HS-5 (cell line): ENCODE results near the gene PARN.
"Not testable (repeated sequence)": the region's sequence is repeated elsewhere in the genome, so short reads cannot be mapped to it uniquely, and the experiment has no call there.

Experiments used
- DNase-seq: peaks from one replicate; pipeline ENCODE4 v3.0.0-alpha.2; 2012; ENCODE audit warnings: low read depth

Gene PARN

GRCh38 chr16:14400978-14401710 lies 228.9 kb downstream of the PARN start:
- not testable (repeated sequence) for DNase-seq

DNA sequence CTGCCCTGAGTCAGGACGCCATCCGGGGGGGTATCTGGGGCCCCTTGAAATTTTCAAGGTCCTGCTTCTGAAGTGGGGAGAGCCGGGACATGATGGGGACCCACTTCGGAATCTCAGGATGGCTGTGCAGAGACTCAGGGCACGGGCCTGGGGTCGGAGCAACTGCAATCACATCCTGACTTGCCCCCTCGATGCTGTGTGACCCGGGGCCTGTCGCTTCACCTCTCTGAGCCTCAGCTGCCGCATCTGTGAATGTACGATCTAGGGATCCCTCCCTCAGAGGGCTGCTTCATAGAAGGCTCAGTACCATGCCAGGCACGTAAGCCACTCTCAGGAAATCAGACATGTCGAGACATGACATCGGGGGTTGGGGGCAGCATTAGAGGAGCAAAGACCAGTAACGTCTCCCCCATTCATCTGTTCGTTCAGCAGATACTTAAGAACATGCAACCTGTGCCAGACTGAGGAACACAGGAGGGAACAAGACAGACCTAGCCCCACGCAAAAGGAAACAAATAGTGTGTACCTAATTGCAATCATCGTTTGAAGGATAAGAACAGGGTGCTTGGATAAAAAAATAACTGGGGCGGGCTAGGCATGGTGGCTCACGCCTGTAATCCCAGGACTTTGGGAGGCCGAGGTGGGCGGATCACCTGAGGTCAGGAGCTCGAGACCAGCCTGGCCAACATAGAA lies 229.6 kb downstream of the PARN start:
- no peak for DNase-seq

GRCh38 chr16:14399378-14400284 lies 230.4 kb downstream of the PARN start:
- no peak for DNase-seq

DNA sequence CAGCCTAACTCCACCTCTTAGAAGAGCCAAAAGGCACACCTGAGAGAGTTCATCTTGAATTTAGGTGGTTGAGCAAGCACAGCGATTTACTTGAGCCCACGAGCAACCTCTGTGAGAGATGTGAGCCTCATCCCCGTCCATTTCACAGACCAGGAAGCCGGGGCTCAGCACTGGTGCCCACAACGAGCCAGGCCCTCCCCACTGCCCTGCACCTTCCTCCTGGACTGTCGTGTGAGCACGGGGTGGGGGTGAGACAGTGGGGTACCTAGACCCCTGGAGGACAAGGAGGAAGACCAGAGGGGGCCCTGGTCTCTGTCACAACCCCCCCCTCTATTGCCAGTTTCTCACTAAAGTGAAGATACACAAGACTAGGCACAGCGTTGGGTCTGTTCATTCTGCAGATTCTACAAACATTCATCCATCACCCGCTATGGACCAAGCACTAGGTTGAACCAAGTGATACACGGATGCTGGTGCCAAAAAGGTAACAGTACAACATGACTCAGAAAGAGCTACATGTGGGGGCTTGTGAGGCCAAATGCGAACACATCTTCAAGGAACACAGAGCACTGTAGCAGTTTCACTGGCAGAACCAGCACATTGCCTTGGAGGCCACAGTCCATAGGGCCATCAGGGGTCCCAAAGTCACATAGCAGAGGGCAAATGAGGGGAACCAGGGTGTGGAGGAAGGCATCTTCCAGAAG lies 231.9 kb downstream of the PARN start:
- DNase-seq = no peak

- DNase-seq = not testable (repeated sequence)
Observed at GRCh38 chr16:14395710-14396304, 234.3 kb downstream of the PARN start.

- no peak for DNase-seq
Observed at GRCh38 chr16:14394834-14395233, 235.2 kb downstream of the PARN start.

DNA sequence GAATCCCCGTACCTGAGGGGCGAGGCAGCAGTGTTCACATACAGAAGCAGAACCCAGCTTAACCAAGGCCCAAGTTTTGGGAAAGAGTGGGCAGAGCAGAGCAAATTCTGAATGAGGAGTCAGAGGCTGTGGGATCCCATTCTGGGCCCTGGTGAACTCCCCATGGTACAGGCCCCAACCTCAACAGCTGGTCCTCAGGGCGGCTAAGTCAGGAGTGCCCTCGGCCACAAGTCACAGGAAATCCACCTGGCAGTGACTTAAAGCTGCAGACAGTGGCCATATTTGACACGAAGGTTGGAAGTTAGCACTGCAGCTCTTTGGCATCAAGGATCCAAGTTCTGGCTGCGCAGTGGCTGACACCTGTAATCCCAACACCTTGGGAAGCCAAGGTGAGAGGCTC lies 237.1 kb downstream of the PARN start:
- DNase-seq = no peak

- DNase-seq = no peak
Observed at GRCh38 chr16:14389359-14389758, 240.7 kb downstream of the PARN start.

GRCh38 chr16:14388243-14388642 lies 241.8 kb downstream of the PARN start:
- no peak for DNase-seq

DNA sequence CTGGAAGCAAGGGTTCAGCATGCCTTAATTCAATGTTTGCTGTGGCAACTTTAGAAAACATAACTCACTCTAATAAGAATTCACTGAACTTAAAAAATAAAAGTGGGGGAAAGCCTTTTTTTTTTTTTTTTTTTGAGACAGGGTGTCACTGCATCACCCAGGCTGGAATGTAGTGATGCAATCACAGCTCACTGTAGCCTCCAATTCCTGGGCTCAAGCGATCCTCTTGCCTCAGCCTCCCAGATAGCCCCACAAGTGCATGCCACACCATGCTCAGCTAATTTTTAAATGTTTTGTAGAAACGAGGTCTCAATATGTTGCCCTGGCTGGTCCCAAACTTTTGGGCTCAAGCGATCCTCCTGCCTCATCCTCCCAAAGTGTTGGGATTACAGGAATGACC lies 243.9 kb downstream of the PARN start:
- DNase-seq = no peak
